ENCODE measurements around the gene TMC3. TPM values are rescaled to one million over a fixed set of nuclear protein-coding genes. Genes with fewer than 3 reads are reported as not detected.

Gene TMC3
- total RNA-seq, 1 donor from 2014 or later: not detected

GRCh38 chr15:81323944-81324881 lies 49.8 kb downstream of the TMC3 start, which contains the start of gene STARD5:
Gene STARD5 (minus strand): TSS chr15:81324141. CDS start chr15:81324099, 42 bp downstream.
- intact Hi-C loops (cut with micrococcal nuclease): loop anchor here (1.0 to 10.0 kb wide), 6 partner anchors 22 to 941 kb away; partner anchors contain the start of genes EFL1, MESD, MEX3B and SAXO2

DNA sequence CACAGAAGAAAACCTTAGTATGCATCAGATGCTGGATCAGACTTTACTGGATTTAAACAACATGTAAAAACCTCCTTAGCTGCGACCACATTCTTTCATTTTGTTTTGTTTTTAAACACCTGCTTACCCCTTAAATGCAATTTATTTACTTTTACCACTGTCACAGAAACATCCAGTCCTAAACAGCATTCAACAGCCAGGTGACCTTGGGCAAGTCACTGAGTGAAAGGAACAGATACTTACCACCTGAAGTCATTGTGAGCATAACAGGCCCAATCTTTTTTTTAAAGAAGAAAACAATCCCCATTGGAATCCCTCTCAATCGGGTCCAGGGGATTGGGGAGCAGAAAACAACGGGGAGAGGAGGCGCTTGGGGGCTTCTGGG lies 50.5 kb downstream of the TMC3 start:
- intact Hi-C loops (cut with micrococcal nuclease): loop anchor here (10.0 kb wide), 2 partner anchors 721 to 941 kb away; partner anchors contain the start of genes EFL1, MEX3B and SAXO2

- intact Hi-C loops (cut with micrococcal nuclease): loop anchor here (10.0 kb wide), 2 partner anchors 722 to 942 kb away; partner anchors contain the start of genes EFL1, MEX3B and SAXO2
Observed at GRCh38 chr15:81322676-81323253, 51.2 kb downstream of the TMC3 start.

- intact Hi-C loops (cut with micrococcal nuclease): loop anchor here (10.0 kb wide), 2 partner anchors 723 to 943 kb away; partner anchors contain the start of genes EFL1, MEX3B and SAXO2
Observed at GRCh38 chr15:81321667-81322066, 52.3 kb downstream of the TMC3 start.

DNA sequence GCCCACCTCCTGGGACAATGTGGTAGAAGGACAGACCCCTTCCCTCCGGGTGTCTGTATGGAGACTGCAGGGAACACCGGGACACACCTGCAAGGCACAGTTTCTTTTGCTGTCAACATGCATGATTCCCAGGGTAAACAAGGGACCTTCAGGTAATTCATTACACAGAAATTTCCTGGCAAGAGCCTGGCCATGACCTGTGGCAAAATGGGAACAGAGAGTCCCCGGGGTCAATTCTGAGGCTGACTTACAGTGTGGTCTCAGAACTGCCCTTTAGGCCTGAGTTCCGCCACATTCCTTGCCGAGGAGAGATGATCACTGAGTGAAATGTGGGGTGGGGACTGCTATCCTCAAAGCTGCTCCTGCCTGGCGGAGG lies 56.4 kb downstream of the TMC3 start:
- intact Hi-C loops (cut with micrococcal nuclease): no loop called here

DNA sequence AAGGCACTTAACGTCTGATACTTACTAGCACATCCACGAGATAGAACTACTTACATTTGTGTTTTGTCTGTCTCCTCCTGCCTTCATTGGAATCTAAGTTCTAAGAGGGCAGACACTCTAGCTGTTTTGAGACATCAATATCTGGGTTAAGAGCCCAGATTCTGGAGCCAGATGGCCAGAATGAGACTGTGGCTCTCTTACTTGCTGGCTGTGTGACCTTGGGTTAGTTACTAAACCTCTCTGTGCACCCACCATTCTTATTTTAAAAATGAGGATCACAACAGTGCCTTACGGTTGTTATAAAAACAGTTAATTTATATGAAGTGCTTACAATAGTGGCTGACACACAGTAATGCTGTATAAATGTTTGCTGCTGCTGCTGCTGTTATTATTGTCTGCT lies 57.7 kb downstream of the TMC3 start:
- intact Hi-C loops (cut with micrococcal nuclease): no loop called here

- intact Hi-C loops (cut with micrococcal nuclease): no loop called here
Observed at GRCh38 chr15:81315452-81316175, 58.4 kb downstream of the TMC3 start.

DNA sequence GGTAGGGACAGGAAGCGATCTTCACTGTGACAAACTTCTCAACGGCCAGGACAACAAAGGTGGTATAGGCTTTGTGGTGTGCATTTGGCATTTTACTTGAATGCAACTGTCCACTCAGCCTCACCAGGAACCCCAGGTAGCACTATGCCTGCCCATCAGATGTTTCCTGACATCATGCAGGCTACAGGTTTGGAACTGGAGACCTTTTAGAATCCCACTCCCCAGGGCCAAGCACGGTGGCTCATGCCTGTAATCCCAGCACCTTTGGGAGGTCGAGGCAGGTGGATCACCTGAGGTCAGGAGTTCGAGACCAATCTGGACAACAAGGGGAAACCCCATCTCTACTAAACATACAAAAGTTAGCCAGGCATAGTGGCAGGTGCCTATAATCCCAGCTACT lies 59.6 kb downstream of the TMC3 start:
- intact Hi-C loops (cut with micrococcal nuclease): no loop called here

DNA sequence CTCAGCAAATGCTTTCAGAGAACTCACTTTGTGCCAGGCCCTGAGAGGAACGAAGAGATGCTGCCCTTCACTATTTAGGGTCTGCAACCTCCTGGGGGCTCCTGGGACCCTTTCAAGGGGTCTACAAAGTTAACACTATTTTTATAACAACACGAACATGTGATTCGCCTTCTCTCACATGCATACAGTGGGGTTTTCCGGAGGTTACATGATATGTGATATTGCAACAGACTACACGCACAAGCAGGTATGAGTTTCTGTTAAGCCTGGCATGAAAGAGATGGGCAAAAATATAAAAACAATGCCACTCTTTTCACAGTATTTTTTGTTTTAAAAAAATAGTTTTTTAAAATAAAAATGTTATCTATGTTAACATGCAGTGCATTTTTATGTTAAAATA lies 60.3 kb downstream of the TMC3 start:
- intact Hi-C loops (cut with micrococcal nuclease): no loop called here

DNA sequence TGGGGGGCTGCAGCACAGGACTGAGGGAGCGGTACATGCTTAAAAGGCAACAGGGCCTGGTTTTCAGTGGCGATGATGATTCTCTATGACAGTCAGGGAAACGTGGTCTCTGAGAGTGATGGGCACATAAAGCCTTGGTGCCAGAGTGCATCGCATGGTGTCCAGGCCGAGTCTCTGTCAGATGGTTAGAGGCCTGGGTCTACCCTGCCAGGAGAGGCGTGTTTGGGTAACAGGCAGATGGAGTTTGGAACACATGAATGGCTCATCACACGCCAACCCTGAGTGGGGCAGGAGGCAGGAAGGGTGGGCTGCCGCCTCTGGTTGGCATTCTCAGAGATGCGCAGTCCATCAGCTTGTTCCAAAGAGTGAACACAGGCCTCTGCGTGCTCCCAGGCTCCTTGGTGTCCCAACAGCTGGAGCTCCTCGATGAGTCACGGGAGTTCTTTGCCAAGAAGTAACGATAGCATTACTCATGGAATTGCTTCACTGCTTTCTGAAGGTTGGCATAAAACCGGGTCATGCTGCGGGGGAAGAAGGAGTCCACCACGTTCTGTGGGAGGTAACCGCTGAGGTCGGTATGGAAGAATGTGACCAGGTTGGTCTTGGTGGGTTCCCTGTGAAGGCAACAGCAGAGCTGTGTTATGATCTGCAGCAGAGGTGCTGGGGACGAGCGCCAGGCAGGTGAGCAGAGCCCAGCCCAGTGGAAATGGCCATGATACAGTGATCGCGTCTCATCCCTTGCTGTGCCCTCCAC lies 61.0 kb downstream of the TMC3 start:
- intact Hi-C loops (cut with micrococcal nuclease): no loop called here

GRCh38 chr15:81311752-81312464 lies 62.1 kb downstream of the TMC3 start:
- intact Hi-C loops (cut with micrococcal nuclease): no loop called here

DNA sequence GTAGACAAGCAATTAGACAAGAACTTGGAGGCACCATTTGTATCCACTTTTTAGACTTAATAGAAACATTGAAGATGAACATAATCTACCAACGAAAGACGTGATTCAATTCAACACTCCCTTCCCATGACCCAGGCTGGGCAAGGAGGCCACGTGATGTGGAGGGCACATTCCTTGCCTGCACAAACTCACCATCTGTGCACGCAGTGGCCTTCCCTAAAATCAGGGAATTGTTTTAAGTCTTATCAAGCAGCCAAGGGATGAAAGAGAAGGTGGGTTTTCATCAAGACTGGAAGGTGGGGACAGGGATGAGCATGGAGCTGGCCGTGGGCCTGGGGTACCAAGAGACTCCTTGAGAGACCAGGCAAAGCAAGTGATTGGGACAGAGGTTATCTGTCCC lies 63.5 kb downstream of the TMC3 start:
- intact Hi-C loops (cut with micrococcal nuclease): no loop called here

- intact Hi-C loops (cut with micrococcal nuclease): no loop called here
Observed at GRCh38 chr15:81309647-81310450, 64.2 kb downstream of the TMC3 start.

- intact Hi-C loops (cut with micrococcal nuclease): no loop called here
Observed at GRCh38 chr15:81308260-81308659, 65.8 kb downstream of the TMC3 start.

DNA sequence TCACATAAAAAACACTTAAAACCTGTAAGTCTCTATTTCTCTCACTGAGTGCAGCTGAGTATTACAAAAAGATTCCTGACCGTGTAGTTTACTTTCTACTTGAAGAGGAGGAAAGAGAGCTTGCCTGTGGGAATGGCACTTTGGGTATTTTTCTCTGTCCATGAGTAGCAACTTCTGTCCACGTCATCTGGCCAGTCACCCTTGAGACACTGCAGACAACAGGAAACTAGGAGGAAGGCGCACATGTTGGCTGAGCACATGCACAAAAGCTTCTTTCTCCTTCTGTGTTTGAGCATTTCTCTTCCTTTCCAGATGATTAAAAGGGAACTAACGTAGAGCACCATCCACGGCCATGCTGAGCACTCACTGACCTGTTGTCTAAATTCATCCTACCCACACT lies 69.8 kb downstream of the TMC3 start:
- intact Hi-C loops (cut with micrococcal nuclease): no loop called here

DNA sequence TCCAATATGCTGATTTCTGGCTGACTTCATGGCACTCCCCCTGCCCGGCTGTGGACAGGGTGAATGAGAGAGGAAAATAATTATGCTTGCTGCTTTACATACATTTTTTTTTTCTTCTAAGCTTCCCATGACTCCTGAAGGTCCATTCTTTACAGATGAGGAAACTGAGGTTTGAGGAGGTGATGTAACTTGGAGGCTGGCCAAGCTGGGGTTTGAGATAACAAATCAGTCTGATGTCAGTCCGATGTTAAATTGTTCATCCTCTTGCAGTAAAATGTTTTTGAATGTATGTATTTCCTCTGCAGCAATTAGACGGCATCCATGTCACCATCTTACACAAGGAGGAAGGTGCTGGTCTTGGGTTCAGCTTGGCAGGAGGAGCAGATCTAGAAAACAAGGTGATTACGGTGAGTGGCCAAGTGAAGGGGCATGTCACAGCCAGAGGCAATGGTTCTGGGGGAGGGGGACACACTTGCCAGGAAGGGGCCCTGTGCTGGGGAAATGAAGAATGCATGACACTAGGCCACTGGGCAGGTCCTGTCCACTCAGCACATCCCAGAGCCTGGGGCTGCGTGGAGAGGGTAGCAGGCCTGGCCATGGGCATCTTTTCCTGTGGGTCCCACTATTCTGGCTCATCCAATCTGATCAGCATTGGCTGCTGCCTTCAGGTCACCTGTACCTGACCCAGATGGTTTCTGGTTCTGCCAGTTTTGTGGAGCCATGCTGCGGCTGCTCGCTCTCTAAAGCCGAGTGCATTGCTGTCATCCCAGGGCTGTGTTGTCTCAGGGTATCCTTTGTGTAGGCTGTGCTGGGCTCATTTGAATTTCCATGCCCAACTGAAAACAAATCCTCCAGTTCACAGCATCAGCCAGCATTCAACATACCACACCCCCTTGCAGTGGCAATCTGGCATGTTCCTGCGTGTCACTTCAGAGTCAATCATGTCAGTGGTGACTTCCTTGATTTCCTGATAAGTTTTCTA lies 70.5 kb downstream of the TMC3 start:
- intact Hi-C loops (cut with micrococcal nuclease): no loop called here

DNA sequence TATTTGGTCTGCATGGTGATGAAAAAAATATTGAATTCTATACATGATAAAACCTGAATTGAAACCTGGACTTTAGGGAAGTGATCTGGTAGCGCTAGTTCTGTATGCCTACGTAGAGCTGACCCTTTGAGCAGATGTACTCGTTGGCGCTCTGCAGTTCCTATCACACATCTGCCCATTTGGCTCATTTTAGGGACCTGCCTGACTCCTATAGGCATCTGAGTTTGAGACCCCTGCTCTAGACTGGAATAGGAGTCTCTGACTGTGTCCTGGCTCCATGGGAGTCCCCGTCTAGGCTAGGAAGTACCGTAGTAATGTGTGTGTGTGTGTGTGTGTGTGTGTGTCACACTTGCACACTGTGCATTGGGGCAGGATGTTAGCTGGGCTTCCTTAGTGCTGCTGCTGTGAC lies 71.3 kb downstream of the TMC3 start:
- intact Hi-C loops (cut with micrococcal nuclease): loop anchor here (1.0 kb wide), 2 partner anchors 8 to 22 kb away; partner anchors contain the start of gene STARD5

DNA sequence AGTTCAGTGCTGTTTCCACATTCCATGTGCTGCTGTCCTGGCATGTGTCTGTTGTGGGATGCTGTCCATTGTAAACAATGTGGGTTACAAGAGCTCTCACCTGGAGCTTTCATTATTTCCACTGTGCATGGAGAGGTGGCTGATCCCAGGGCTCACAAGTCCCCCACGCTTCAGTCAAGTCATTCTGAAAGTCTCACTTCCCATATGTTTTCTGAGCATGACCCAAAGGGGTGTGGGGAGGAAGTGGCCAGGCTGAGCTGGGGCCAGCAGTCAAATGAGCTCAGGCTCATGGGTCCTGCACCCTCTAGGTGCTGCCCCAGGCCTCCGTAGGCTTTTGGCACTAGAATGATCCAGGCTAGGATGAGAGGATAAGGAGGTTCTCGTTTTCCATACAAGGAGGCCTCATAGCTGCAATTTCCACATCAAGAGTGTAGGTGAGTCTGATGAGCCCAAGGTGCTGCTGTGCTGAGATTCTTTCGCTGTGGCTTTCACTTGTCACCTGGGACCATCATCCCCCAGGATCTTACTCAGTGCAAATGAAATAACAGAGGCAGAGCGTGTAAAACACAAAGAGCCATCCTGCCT lies 72.1 kb downstream of the TMC3 start:
- intact Hi-C loops (cut with micrococcal nuclease): loop anchor here (1.0 kb wide), 2 partner anchors 8 to 22 kb away; partner anchors contain the start of gene STARD5
